Smooth muscle cell (in vitro differentiated cells): ENCODE measurements around the gene SEC11A. TPM values are rescaled to one million over a fixed set of nuclear protein-coding genes. Genes with fewer than 3 reads are reported as not detected.
A peak's percentile ranks its signal among the peaks of the same experiment; 100 is the strongest.

Experiments
- DNase-seq: peaks from one replicate; lab custom pipeline; 2025; ENCODE audit not compliant: unreplicated experiment; lab: John Stamatoyannopoulos, UW
- H2AFZ ChIP-seq: fragments of 200-600 bp; sonication (generic); 2 replicates; pipeline ENCODE4 v1.6.0; 2016; ENCODE audit warnings: antibody characterized with exemption, low read depth, mild to moderate bottlenecking
- H3F3A ChIP-seq: fragments of 200-600 bp; sonication (generic); 2 replicates; pipeline ENCODE4 v1.6.0; 2017; ENCODE audit warnings: antibody characterized with exemption, low read depth
- H3K27ac ChIP-seq: fragments of 200-600 bp; sonication (generic); 2 replicates; pipeline ENCODE4 v1.5.1; 2016; ENCODE audit warnings: low read depth, mild to moderate bottlenecking
- H3K27me3 ChIP-seq: fragments of 200-600 bp; sonication (generic); 2 replicates; pipeline ENCODE4 v1.6.1; 2016; ENCODE audit warnings: low read depth, mild to moderate bottlenecking
- H3K36me3 ChIP-seq: fragments of 200-600 bp; sonication (generic); 2 replicates; pipeline ENCODE4 v1.5.1; 2016; ENCODE audit warnings: low read depth
- H3K4me1 ChIP-seq: fragments of 200-600 bp; sonication (generic); 2 replicates; pipeline ENCODE4 v1.5.1; 2016; ENCODE audit warnings: low read depth
- H3K4me2 ChIP-seq: fragments of 200-600 bp; sonication (generic); 2 replicates; pipeline ENCODE4 v1.6.0; 2016; ENCODE audit warnings: mild to moderate bottlenecking
- H3K4me3 ChIP-seq: fragments of 200-600 bp; sonication (generic); 2 replicates; pipeline ENCODE4 v1.5.1; 2016; ENCODE audit warnings: mild to moderate bottlenecking
- H3K79me2 ChIP-seq: fragments of 200-600 bp; sonication (generic); 2 replicates; pipeline ENCODE4 v1.6.0; 2016; ENCODE audit warnings: low read depth, mild to moderate bottlenecking
- H3K9ac ChIP-seq: fragments of 200-600 bp; sonication (generic); 2 replicates; pipeline ENCODE4 v1.6.0; 2016; ENCODE audit warnings: low read depth
- H3K9me3 ChIP-seq: fragments of 200-600 bp; sonication (generic); replicated peaks from 2 replicates; pipeline ENCODE4 v1.5.1; 2016; ENCODE audit warnings: low read depth
- H4K20me1 ChIP-seq: fragments of 200-600 bp; sonication (generic); 2 replicates; pipeline ENCODE4 v1.6.0; 2016; ENCODE audit warnings: low read depth
- CTCF ChIP-seq: fragments of 200-600 bp; sonication (generic); IDR thresholded peaks from 2 replicates; pipeline ENCODE4 v1.5.1; 2017; ENCODE audit warnings: borderline replicate concordance, mild to moderate bottlenecking, antibody characterized with exemption; ENCODE audit not compliant: insufficient read depth, poor library complexity, severe bottlenecking
- WGBS: methylation state at CpG from one replicate; pipeline ENCODE4 v1.1.7; 2016; ENCODE audit warnings: low lambda C conversion rate; 5-methylcytosine and 5-hydroxymethylcytosine counted together
- polyA plus RNA-seq: library from polyadenylated mRNA; unstranded; fragments of >200 nt; fragmentation: Nextera tagmentation; extraction: Ambion mirVana; gene quantifications from 2 replicates; pipeline ENCODE4 v1.2.1, GENCODE V29; 2016
- total RNA-seq: library from RNA; depleted of rRNA; stranded (reverse); fragments of >200 nt; gene quantifications from 2 replicates; pipeline ENCODE4 v1.2.3, GENCODE V29; 2014

SEC11A gene
- total and polyA plus RNA-seq, 2 experiments from 2014 or later, result 228 to 276 TPM

- peaks cover 11% of the 10 kb centered on the region for H3F3A ChIP-seq
- no peaks in the 10 kb centered on the region for H3K9me3 ChIP-seq
- peak overlapping the region; percentile 39 for H3K9ac ChIP-seq
- no peaks in the 10 kb centered on the region for H3K36me3 ChIP-seq
- H3K4me1 ChIP-seq, result peaks cover 7% of the 10 kb centered on the region
- H3K27ac ChIP-seq, result peak overlapping the region; percentile 84
- peaks cover 12% of the 10 kb centered on the region for H4K20me1 ChIP-seq
- WGBS, result 10% methylated on average over 7 of the region's 7 CpGs
- no peak for DNase-seq
- no peak for TF ChIP-seq CTCF
- no peak overlapping the region for H2AFZ ChIP-seq
- peak overlapping the region; percentile 76 for H3K4me2 ChIP-seq
- no peaks in the 10 kb centered on the region for H3K27me3 ChIP-seq
- no peaks in the 10 kb centered on the region for H3K79me2 ChIP-seq
- peak overlapping the region; percentile 18 for H3K4me3 ChIP-seq
Observed at GRCh38 chr15:84734794-84735479, 19.0 kb upstream of the SEC11A start.

DNA sequence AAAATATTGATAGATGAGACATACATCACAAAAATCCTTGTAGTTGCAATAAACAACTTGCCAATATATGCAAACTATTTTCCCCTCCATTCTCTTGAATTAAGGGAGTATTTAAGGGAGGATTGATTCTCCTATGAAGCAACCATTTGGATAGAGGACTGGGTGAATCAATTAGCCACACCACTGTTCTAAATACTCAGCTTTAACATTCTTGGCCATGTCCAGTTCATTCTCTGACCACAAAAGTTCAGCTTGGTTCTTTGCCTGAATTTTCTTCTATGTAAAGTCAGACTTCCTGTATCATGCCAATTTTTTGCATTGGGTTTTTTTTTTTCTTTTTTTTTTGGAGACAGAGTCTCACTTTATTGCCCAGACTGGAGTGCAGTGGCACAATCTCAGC lies 15.8 kb upstream of the SEC11A start:
- no peaks in the 10 kb centered on the region for H3K9me3 ChIP-seq
- peaks cover 7% of the 10 kb centered on the region for H3K4me1 ChIP-seq
- H3K36me3 ChIP-seq, result no peaks in the 10 kb centered on the region
- no peak for DNase-seq
- no peak overlapping the region for H3K9ac ChIP-seq
- no peak overlapping the region for H3K4me3 ChIP-seq
- H3K4me2 ChIP-seq, result no peak overlapping the region
- H3K27ac ChIP-seq, result no peak overlapping the region
- H4K20me1 ChIP-seq, result peaks cover 12% of the 10 kb centered on the region
- peaks cover 11% of the 10 kb centered on the region for H3F3A ChIP-seq
- TF ChIP-seq CTCF, result no peak
- no peaks in the 10 kb centered on the region for H3K79me2 ChIP-seq
- H3K27me3 ChIP-seq, result no peaks in the 10 kb centered on the region
- no peak overlapping the region for H2AFZ ChIP-seq

GRCh38 chr15:84727429-84727828 lies 11.5 kb upstream of the SEC11A start:
- H3K4me1 ChIP-seq, result peaks cover 5% of the 10 kb centered on the region
- H3K27me3 ChIP-seq, result no peaks in the 10 kb centered on the region
- no peak overlapping the region for H2AFZ ChIP-seq
- no peak overlapping the region for H3K9ac ChIP-seq
- H3K79me2 ChIP-seq, result no peaks in the 10 kb centered on the region
- H3K9me3 ChIP-seq, result no peaks in the 10 kb centered on the region
- H3K4me2 ChIP-seq, result no peak overlapping the region
- peaks cover 14% of the 10 kb centered on the region for H3F3A ChIP-seq
- no peak overlapping the region for H3K27ac ChIP-seq
- WGBS, result 66% methylated on average over 6 of the region's 6 CpGs
- no peaks in the 10 kb centered on the region for H3K36me3 ChIP-seq
- no peak overlapping the region for H3K4me3 ChIP-seq
- TF ChIP-seq CTCF, result no peak
- DNase-seq, result no peak
- H4K20me1 ChIP-seq, result no peaks in the 10 kb centered on the region

- no peak for TF ChIP-seq CTCF
- H3K9ac ChIP-seq, result no peak overlapping the region
- H3K4me1 ChIP-seq, result peaks cover 5% of the 10 kb centered on the region
- H4K20me1 ChIP-seq, result no peaks in the 10 kb centered on the region
- DNase-seq, result no peak
- no peaks in the 10 kb centered on the region for H3K27me3 ChIP-seq
- H3K4me2 ChIP-seq, result peak overlapping the region; percentile 47
- H3K36me3 ChIP-seq, result no peaks in the 10 kb centered on the region
- no peak overlapping the region for H2AFZ ChIP-seq
- no peaks in the 10 kb centered on the region for H3K9me3 ChIP-seq
- H3F3A ChIP-seq, result peaks cover 14% of the 10 kb centered on the region
- WGBS, result 0% methylated on average over 1 of the region's 1 CpG
- H3K79me2 ChIP-seq, result no peaks in the 10 kb centered on the region
- H3K27ac ChIP-seq, result peak overlapping the region; percentile 67
- H3K4me3 ChIP-seq, result no peak overlapping the region
Observed at GRCh38 chr15:84725001-84725491, 9.1 kb upstream of the SEC11A start.
